ENCODE data around the gene USP10.
"Not testable (repeated sequence)": the region's sequence is repeated elsewhere in the genome, so short reads cannot be mapped to it uniquely, and the experiment has no call there.

USP10 gene

GRCh38 chr16:84726669-84727467, 27.1 kb downstream of the USP10 start:
- no peak for DNase-seq (ENCODE audit: low spot score)

- no peak for DNase-seq (ENCODE audit: low spot score)
Observed at GRCh38 chr16:84728853-84729424, 29.1 kb downstream of the USP10 start.

- DNase-seq (ENCODE audit: low spot score) = no peak
Observed at GRCh38 chr16:84729716-84730320, 30.0 kb downstream of the USP10 start.

GRCh38 chr16:84730406-84731106, 30.8 kb downstream of the USP10 start:
- peak; percentile 89 for DNase-seq (ENCODE audit: low spot score)

- not testable (repeated sequence) for DNase-seq (ENCODE audit: low spot score)
Observed at GRCh38 chr16:84732332-84732673, 32.5 kb downstream of the USP10 start.

- DNase-seq (ENCODE audit: low spot score) = no peak
Observed at GRCh38 chr16:84732674-84733352, 33.0 kb downstream of the USP10 start.

GRCh38 chr16:84735849-84736586, 36.2 kb downstream of the USP10 start:
- DNase-seq (ENCODE audit: low spot score) = no peak

GRCh38 chr16:84737192-84738011, 37.6 kb downstream of the USP10 start:
- DNase-seq (ENCODE audit: low spot score) = no peak

- DNase-seq (ENCODE audit: low spot score) = peak; percentile 73
Observed at GRCh38 chr16:84738255-84739038, 38.6 kb downstream of the USP10 start.

- peak; percentile 82 for DNase-seq (ENCODE audit: low spot score)
Observed at GRCh38 chr16:84739349-84740124, 39.7 kb downstream of the USP10 start.

- DNase-seq (ENCODE audit: low spot score) = no peak
Observed at GRCh38 chr16:84740596-84741116, 40.9 kb downstream of the USP10 start.

- DNase-seq (ENCODE audit: low spot score) = peak; percentile 33
Observed at GRCh38 chr16:84741340-84741830, 41.6 kb downstream of the USP10 start.

- no peak for DNase-seq (ENCODE audit: low spot score)
Observed at GRCh38 chr16:84742641-84743092, 42.9 kb downstream of the USP10 start.

- DNase-seq (ENCODE audit: low spot score) = no peak
Observed at GRCh38 chr16:84746231-84746630, 46.4 kb downstream of the USP10 start.

GRCh38 chr16:84746875-84747274, 47.1 kb downstream of the USP10 start:
- DNase-seq (ENCODE audit: low spot score) = no peak

- not testable (repeated sequence) for DNase-seq (ENCODE audit: low spot score)
Observed at GRCh38 chr16:84748247-84748646, 48.4 kb downstream of the USP10 start.

- DNase-seq (ENCODE audit: low spot score) = no peak
Observed at GRCh38 chr16:84749072-84749471, 49.3 kb downstream of the USP10 start.

- no peak for DNase-seq (ENCODE audit: low spot score)
Observed at GRCh38 chr16:84749815-84750214, 50.0 kb downstream of the USP10 start.

All from GM03348 (cell line).